Cerebellar nuclear complex (tissue), 1 donor: Measurements from ENCODE around the gene MEIS2.

Experiments
- DNase-seq, 2 experiments: peaks; one replicate each; lab custom pipeline; 2025; lab: John Stamatoyannopoulos, UW

Gene MEIS2

DNA sequence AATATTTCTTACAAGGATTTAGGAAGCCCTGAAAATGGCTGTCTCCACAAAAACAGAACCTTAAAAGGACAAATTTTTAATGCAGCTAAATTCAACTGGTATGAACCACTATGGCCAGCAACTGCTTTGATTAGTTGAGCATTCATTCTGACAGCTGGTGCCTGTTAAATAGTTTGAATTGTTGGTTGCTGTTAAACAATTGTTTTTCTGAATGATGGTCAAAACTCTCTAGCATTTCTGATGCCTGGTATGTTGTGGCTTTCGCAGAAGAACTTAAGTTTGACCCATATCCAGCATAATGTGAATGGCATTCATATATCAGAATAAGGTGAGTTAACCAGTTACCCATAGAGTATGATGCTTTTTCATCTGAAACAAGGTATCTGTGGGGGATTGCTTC lies 138.4 kb downstream of the MEIS2 start:
- no peak for DNase-seq

DNA sequence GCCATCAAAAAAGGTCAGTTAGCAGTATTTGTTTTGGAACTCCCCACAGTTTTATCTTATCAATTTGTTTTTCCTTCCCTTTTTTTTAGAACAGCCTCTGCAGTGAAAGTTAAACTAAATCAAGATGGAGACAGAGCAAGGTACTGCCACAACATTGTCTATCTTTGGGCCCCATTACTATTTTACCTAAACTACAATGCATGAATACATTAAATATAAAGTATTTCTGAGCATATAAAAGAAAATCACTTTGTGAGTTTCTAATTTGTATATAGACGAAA lies 139.5 kb downstream of the MEIS2 start:
- DNase-seq = no peak

DNA sequence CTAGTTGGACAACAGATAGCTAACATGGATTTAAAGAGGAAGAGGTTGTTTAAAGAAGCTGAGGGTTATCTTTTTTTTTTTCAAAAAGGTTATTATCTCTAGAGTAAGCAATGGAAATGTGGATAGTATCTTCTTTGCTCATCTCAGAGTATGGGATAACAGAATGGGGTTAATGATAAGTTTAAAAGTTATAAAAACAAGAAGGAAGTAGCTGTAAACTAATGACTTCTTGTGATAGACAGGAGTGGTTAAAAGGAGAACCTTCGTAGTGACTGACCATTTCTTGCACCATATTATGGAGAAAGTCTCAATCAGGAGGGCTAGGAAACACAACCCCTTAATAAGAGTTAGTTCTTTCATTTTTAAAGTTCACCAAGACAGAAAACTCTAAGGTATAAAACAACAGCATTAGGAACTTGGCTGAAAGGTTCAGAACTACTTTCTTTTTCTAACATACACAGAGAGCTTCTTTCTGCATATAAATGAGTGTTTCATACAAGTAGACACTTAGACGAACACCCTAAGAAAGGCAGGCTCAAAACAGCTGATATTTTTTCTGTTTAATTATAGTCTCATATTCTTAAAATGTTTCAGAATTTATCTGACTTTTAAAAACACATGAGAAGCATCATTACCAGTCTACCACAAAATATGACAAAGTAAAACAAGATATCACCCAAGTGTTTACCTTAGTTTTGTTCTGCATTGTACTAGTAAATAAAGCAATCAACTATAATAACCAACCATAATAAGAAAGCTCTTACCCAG lies 140.0 kb downstream of the MEIS2 start:
- DNase-seq = no peak

DNA sequence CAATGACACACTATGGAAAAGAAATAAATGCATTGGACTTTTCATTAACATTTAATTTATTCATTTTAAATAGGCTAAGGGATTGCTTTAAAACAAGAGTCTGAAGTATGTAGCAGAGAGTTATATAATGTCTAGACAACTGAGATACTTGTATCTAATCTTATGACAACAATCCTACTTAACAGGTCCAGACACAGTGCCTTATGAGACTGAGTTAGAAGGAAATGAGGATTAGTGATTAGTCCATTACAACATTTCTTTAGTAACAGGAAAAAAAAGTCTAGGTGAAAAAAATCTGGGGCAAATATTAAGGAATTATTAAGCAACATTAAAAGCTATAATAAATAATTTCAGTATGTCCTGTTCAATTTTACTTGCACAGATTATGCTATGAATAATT lies 140.6 kb downstream of the MEIS2 start:
- DNase-seq = no peak

DNA sequence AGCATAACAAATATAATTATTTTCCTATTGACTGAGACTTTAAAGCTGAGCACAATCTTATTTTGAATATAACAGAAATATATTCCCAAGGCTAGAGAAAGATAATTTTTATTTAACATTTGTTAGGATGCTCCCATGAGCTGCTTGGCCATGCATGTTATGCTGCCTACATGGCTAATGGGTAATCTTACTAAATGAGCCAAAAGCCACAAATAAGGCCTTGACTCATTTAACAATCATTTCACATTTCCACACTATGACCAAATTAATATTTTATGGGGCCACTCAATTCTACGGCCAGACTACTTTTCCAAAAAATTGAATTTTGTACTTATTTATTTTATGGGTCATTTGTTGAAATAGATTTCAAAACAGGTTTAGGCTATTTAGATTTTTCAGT lies 141.7 kb downstream of the MEIS2 start:
- DNase-seq = no peak

DNA sequence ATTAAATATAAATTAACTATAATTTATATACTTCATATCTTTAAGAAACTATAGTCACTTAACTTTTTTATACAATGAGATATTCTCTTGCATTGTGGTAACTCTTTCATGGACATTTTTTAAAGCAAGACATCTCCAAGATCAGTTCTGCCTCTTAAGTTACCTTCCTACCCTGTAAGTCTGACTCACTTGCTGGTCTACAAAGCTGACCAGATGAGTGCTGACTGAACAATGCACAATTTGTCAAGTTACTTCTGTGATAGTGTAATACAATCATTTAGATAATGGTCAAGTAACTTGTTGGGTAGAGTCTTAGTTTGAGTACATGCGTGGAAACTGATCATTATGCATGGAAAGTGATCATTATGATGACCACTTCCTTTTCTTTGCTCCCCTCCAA lies 145.9 kb downstream of the MEIS2 start:
- DNase-seq = no peak

DNA sequence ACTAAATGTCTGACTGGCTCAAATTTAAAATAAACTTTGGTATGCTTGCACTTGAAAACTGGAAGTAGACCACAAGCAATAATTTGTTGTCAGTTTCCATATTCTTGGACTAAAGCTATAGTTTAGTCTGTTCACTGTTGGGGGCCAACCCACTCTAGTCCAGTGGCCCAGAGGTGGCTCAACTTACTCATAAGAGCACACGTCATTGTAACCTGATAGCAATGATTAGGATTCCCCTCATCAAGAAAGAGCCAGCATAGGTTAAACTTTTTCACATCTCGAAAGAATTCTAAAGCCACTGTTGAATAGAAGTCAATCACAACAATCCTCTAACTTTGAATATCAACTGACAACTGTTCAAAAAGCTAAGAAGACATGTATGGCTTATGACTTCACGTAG lies 147.0 kb downstream of the MEIS2 start:
- DNase-seq = no peak

DNA sequence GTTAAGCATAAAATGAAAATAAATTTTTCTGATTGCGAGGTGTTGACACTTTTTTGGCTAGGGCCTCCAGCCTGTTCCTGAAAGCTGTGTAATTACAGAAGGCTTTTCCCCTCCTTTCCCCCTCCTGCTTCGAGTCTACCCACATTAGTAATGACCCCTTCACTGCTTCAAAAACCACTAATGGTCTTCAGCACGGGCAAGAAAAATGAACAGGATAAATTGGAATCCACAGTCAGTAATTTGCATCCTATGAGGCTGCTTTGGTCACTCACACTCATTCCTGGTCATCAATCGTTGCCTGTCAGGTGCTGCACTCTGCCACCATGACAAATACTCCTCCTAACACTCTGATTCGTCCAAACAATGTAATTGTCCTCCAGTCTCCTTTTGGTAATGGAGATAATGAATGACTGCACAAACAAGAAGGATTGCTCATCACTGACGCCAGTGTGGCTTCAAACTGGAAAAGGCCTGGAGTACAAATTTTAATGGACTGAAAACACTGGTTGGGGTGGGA lies 148.6 kb downstream of the MEIS2 start:
- DNase-seq = no peak

DNA sequence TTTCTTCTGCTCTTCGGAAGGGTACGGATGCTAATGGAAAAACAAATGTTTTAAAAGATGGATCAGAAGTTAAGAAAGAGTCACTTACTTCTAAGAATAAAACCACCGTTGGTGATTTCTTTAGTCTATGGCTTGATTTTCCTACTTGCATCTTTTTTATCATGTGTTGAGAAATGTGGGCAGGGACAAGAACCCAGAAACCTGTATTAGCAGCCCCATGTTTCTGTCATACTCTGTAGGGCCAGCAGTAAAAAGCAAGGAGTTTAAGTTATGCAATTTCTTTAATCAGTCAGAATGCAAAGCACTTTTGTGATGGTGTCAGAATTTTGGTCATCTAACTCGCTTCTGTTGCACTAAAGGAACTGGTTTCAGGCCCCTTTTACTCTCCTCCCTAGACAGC lies 150.0 kb downstream of the MEIS2 start:
- no peak for DNase-seq

DNA sequence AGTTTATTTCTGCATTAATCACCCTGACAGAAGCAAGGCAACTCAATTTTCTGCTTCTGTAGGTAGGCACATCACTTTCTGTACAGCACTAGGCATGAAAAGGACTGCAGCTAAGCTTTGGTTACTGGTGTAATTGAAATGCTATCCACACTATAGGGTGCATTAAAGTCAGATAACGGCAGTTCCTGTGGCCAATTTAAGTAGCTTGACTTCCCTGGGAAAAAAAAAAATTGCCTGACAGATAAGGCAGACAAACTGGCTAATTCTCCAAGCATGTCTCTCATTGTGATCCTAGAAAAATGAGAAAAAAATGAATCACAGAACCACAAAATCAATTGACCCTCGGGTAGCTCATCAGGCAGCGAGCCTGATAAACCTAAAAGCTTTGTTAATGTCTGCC lies 151.4 kb downstream of the MEIS2 start:
- no peak for DNase-seq

DNA sequence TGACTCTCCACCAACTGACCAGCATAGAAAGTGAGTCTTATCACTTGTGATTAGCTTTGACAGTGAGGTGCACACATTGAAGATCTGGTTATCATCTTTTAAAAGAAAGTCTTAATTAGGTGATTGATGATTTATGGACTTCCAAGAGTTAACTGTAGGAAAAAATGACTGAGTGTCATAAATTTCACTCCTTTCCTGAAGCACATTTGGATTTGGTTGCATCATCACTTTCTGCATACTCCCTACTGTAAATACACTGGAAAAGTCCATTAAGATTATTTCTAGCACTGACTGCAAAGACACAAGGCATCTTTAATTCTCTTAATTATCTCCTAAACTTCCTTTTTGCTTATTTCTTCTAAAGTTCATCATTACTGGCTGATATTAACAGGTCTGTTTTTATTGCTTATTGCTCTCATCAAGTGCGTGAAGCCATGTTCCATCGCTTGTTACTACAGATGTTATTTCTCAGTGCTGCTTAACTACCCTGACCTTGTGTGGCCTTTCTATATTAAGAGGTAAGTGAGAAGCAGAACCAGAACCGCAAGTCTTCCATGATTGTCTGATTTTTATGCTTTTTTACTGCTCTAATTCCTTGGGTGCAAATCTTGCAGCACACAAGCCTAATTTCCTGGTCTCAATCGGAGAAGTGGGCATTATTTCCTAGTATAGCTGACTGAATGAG lies 153.2 kb downstream of the MEIS2 start:
- DNase-seq = no peak

DNA sequence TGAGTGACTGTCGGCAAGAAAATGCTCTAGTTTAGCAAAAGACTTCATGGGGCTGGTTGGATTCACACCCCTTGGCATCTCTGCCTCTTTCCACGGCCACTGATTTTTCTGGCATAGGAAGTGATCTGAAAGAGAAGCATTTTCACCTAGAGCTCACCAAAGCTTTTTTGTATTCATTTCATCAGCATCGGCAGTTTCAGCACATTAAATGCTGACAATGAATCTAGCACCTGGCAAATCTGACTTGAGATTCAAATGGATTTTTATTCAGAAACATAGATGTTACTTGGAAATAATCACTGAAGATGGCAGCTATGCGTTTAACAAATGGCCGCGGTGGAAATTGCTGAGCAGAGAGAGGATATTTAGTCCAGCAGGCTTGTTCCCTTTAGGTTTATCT lies 155.9 kb downstream of the MEIS2 start:
- no peak for DNase-seq

DNA sequence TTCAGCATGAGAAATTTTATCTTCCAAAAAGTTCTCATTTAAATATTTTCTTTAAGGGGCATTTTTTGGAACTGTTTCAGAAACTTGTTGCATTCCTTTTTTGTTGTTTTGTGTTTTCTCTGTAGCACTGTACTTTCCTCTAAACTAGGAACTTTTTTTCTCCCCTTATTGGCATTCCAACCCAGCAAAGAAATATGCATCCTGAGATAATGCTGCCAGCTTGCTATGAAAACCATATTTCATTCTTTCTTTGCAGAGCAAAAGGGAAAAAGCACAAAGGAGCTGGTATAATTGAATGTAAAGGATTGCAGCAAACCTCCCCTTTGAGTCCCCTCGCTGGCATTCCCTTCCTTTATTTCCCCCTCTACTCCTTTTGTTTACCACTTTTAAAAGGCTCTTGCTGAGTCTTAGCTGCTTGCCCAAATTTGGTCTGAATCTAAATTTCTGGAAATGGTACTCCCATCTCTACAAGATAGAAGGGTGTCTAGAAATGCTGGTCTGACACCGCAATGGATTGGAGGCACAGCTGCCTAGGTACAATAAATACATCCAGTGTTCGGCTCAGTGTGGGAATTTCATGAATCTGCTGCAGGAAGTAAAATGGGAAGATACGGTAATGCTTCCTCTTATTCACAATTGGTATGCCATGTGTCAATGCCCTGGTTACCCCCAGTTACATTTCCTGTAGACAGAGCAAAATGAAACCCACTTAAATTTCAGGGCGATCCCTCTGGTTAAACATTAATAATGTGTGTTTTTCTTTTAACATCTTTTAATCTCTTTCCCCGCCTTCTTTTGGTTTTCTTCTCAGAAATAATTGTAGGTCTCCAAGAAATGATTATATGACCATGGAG lies 156.6 kb downstream of the MEIS2 start:
- DNase-seq = no peak

DNA sequence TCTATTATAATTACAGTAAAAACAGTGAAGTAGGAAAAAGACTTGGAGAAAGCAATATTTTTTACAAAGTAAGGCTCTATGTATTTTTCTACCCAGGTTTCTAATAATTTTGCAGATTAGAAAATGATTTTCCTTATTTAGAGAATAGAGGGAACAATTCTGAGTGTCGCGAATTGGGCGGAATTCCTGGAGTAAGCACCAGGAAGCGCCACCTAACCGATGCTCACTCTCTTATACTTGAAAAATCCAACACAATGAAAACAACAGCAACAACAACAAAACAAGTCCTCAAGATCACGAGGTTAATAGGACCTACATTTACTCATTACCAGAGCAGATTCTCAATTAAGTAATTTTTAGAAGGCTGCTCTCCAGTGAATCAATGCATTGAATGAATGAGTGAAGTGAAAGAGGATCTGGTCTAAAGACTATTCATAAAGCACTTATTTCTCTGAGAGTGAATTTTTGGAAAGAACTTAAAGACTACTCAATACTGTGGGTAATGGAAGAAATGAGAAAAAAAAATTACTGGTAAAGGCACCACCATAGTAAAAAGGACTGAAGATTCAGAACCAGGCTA lies 158.0 kb downstream of the MEIS2 start:
- DNase-seq = no peak

DNA sequence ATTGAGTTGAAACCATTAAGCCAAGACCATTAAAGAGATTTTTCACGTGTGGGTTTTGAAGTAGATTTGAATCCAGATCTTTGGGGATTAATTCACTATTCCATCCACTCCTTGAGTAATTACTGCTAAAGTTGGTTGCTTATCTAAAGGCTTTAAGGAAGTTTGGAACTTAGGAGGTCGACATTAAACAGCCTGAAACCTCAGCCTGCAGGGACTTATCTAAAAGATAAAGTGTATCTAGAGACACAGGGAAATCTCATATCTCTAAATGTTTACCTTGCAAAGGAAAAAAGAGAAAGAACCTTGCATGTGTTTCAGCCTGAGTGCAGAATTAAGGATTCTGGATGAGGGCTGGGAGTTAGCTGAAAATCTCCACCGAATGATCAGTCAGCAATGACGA lies 158.6 kb downstream of the MEIS2 start:
- DNase-seq = no peak

DNA sequence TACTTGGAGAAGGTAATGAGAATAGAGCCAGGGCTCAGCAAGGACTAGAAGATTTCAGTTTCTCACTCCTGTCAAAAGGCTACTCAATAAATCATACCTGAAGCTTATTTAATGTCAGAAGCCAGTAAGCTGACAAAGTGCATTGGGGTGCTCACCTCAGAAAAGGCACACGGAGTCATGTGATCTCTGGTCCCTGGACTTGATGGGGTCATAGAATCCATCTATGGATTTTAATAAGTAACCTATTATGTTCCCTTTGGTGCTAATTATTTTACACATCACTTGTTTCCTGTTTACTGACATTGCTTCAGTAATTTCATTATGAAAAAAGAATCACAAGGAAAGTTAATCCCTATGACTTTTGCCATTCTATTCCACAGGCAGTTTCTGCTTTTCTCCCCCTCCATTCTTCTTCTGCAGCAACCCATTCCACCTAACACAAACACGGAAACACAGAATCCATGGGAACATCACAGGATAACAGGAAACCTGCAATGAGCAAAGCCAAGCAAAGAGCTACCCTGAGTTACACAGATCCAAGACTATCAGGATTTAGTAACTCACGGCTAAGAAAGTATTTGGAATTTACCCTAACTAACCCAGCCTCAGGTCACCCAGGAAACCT lies 159.6 kb downstream of the MEIS2 start:
- DNase-seq = no peak

DNA sequence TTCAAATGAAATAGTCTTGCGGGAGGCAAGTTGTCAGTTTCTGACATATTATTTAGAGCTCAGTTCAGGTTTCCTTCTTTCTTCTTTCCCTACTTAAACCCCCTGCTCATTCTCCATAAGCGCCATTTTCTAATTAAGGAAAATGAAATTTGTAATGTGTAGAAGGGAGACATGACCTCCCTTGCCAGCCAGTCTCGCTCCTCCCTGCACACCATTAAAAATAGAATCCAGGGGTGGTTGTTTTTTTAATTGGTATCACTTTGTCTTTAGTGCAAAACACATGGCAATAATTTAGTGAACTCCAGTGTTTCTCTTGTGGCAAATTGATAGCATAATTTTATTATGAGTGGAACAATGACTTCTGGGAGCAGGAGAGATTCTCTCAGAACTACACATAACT lies 160.1 kb downstream of the MEIS2 start:
- DNase-seq = no peak

DNA sequence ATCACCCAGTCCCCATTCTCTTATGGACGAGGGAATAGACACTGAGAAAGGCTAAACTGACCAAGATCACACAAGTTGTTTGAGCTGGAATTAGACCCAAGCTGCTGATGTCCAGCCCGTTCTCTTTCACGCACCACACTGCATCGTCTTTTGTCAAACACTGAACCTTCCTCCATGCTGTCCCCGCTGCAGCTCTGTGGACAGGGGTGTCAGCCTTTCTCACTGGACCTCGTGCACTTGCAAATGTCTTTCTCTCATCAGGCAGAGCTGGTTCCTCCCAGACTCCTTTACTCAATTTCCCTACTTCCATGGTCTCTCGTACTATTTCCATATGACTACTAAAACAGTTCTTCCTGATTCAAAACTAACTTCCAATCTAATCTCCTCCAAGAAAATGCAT lies 161.6 kb downstream of the MEIS2 start:
- DNase-seq = no peak

DNA sequence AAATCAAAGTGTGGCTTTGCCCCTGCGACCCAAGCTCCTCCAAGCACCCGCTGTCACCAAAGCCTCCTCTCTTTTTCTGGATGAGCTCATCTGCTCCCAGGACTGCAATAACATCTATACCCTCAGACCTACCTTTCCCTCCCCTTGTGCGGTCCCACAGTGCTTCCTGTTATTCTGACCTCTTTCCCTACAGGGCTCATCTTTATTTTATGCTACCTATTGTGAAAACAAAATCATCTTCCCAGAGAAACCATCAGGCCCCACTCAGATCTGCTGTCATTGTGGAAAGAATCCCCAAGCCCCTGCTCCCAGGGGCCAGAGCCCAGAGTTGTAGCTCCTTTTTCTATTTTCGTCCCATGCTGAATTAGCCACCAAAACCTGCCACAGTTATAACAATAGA lies 162.2 kb downstream of the MEIS2 start:
- no peak for DNase-seq

DNA sequence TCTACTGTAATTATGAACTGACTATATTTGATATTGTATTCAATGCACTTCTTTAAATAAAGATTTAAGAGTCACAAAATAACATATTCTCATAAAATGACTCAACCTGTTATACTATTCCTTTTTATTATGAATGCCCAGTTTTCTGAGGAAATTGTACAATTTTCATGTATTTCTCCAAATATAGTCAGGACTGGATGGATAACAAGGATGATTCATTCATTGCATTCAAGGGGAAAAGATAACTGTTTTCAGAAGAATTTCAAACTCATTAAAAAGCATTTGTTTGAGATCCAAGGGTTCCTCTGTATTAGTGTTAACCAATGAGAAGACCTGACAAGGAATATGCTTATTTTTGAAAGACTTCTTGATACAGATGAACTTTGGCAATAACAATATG lies 163.7 kb downstream of the MEIS2 start:
- DNase-seq = no peak

DNA sequence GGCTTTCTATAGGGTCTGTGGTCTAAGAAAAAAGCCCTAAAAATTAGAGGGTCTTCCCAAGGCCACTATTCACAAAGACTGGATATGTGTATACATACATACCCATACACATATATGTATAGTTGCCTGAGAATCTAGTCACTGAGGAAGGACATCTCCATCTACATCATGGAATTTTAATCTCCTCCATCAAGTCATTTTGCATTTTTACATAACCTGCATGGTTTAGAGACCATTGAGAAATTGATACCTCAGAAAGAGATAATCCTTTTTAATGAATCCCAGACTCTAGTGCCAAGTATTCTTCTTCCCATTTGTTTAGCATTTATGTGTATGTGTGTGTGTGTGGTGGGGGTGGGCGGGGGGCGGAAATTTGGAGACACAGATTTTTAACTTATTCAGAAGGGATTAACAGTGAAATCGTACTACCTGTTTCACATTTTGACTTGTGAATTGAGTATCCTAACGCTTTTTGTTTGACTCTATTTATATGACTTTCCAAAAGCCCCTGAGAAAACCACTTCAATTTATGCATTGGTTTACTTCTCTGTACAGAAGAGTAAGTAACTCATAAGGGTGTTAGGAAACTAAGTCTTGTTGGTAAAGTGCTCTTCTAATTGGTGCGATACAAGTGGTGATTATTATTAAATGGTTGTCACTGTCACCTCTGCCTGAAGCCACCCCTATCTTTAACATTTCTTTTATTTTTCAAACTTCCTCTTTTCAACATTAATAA lies 166.9 kb downstream of the MEIS2 start:
- no peak for DNase-seq
